Stimulated activated CD8-positive, alpha-beta memory T cell treated with anti-CD3 and anti-CD28 coated beads, Interleukin-15, amount 100 ng/mL, for 4 hours (primary cell): ENCODE measurements around the gene HBQ1.
A peak's percentile ranks its signal among the peaks of the same experiment; 100 is the strongest.
"Not testable (repeated sequence)": the region's sequence is repeated elsewhere in the genome, so short reads cannot be mapped to it uniquely, and the experiment has no call there.

Source experiments
- DNase-seq, 2 donors: peaks; one replicate each; pipeline ENCODE4 v3.0.0-alpha.2; 2020; ENCODE audit warnings: low read depth in 2 of 2

The HBQ1 gene

GRCh38 chr16:180101-180675 is at the start of gene HBQ1:
HBQ1 (plus strand) TSS chr16:180459; CDS start chr16:180487, 28 bp downstream.
- no peak for DNase-seq

GRCh38 chr16:130533-131173 is 49.6 kb upstream of the HBQ1 start:
- no peak for DNase-seq

GRCh38 chr16:132120-132519 is 48.1 kb upstream of the HBQ1 start:
- DNase-seq: no peak

- DNase-seq: no peak
Measured at GRCh38 chr16:133716-134115, 46.5 kb upstream of the HBQ1 start.

GRCh38 chr16:138049-138417 is 42.2 kb upstream of the HBQ1 start:
- DNase-seq: peak in 1 of 2 donors; percentile 22

GRCh38 chr16:140175-140857 is 39.9 kb upstream of the HBQ1 start:
- DNase-seq: no peak

- DNase-seq: no peak
Measured at GRCh38 chr16:142405-142967, 37.8 kb upstream of the HBQ1 start.

GRCh38 chr16:143047-143446 is 37.2 kb upstream of the HBQ1 start:
- DNase-seq: no peak

GRCh38 chr16:143456-143855 is 36.8 kb upstream of the HBQ1 start:
- no peak for DNase-seq

- no peak for DNase-seq
Measured at GRCh38 chr16:144797-145252, 35.4 kb upstream of the HBQ1 start.

- no peak for DNase-seq
Measured at GRCh38 chr16:146646-147045, 33.6 kb upstream of the HBQ1 start.

GRCh38 chr16:149024-149660 is 31.1 kb upstream of the HBQ1 start:
- no peak for DNase-seq

GRCh38 chr16:152141-153128 is 27.8 kb upstream of the HBQ1 start, which contains the start of gene HBZ:
HBZ (plus strand) TSS chr16:152644; CDS start chr16:152910, 266 bp downstream.
- no peak for DNase-seq

GRCh38 chr16:153129-153521 is 27.1 kb upstream of the HBQ1 start:
- DNase-seq: not testable (repeated sequence)

- DNase-seq: not testable (repeated sequence)
Measured at GRCh38 chr16:153550-154216, 26.6 kb upstream of the HBQ1 start.

GRCh38 chr16:154217-155030 is 25.8 kb upstream of the HBQ1 start:
- DNase-seq: no peak

- DNase-seq: no peak
Measured at GRCh38 chr16:155031-155398, 25.2 kb upstream of the HBQ1 start.

- no peak for DNase-seq
Measured at GRCh38 chr16:159136-159849, 21.0 kb upstream of the HBQ1 start.

GRCh38 chr16:160242-160641 is 20.0 kb upstream of the HBQ1 start:
- not testable (repeated sequence) for DNase-seq
